AG04450 (cell line): ENCODE results near the gene PBOV1. TPM values are rescaled to one million over a fixed set of nuclear protein-coding genes. Genes with fewer than 3 reads are reported as not detected.
"Not testable (repeated sequence)": the region's sequence is repeated elsewhere in the genome, so short reads cannot be mapped to it uniquely, and the experiment has no call there.

Experiments used
- CTCF ChIA-PET: fragments of 300-600, 350-600 bp; formaldehyde crosslinking; extraction: SDS; loops from one replicate; lab custom pipeline; 2022; ENCODE audit warnings: antibody characterized with exemption, inconsistent platforms; lab: Charles Lee
- POLR2A ChIA-PET: fragments of 350-600 bp; formaldehyde crosslinking; extraction: SDS; loops from one replicate; lab custom pipeline; 2021; ENCODE audit warnings: antibody characterized with exemption, inconsistent platforms; lab: Yijun Ruan, JAX
- DNase-seq: peaks from one replicate; pipeline ENCODE4 v3.0.0-alpha.2; 2011; ENCODE audit warnings: low read depth, low spot score
- H3K27ac ChIP-seq: one replicate; pipeline ENCODE4 v1.5.1; 2012; ENCODE audit warnings: low read depth, low read length, control low read depth
- H3K27me3 ChIP-seq: one replicate; pipeline ENCODE4 v1.6.0; 2012; ENCODE audit warnings: low read length; ENCODE audit not compliant: control insufficient read depth, insufficient read depth
- H3K4me3 ChIP-seq: 2 replicates; pipeline ENCODE4 v1.5.1; 2011; ENCODE audit warnings: mild to moderate bottlenecking, low read depth, low read length, control low read depth
- H3K9me3 ChIP-seq: 2 replicates; pipeline ENCODE4 v1.5.1; 2012; ENCODE audit warnings: low read length; ENCODE audit not compliant: control insufficient read depth, insufficient read depth
- CTCF ChIP-seq: IDR thresholded peaks from 2 replicates; pipeline ENCODE4 v1.5.1; 2011; ENCODE audit warnings: low read depth, low read length, control low read depth, inconsistent platforms
- polyA plus RNA-seq: library from polyadenylated mRNA; depleted of rRNA; stranded (reverse); fragments of >200 nt; gene quantifications from 2 replicates; pipeline ENCODE4 v1.2.3, GENCODE V29; 2011

Gene PBOV1
- polyA plus RNA-seq, 1 experiment = not detected

- H3K9me3 ChIP-seq = no peaks in the 10 kb centered on the region
- no peak for TF ChIP-seq CTCF
- no peak overlapping the region for H3K4me3 ChIP-seq
- no peak for DNase-seq
- ChIA-PET CTCF (no interaction called here), POLR2A (no interaction called here)
- no peak overlapping the region for H3K27ac ChIP-seq
- H3K27me3 ChIP-seq = no peaks in the 10 kb centered on the region
Observed at GRCh38 chr6:138222901-138223546, 4.7 kb upstream of the PBOV1 start.

GRCh38 chr6:138219901-138220300 is 1.6 kb upstream of the PBOV1 start:
- CTCF ChIA-PET = no interaction called here
- H3K27ac ChIP-seq = no peak overlapping the region
- POLR2A ChIA-PET = no interaction called here
- no peaks in the 10 kb centered on the region for H3K27me3 ChIP-seq
- no peak for TF ChIP-seq CTCF
- no peak for DNase-seq
- no peak overlapping the region for H3K4me3 ChIP-seq
- no peaks in the 10 kb centered on the region for H3K9me3 ChIP-seq

- DNase-seq = no peak
- Histone ChIP-seq H3K27ac (no peak overlapping the region), H3K27me3 (no peaks in the 10 kb centered on the region), H3K9me3 (no peaks in the 10 kb centered on the region), H3K4me3 (no peak overlapping the region)
- CTCF ChIA-PET = interaction anchor here (0.5 kb wide), 1 partner anchor 487 kb away, joined by 4 read pairs; no protein-coding TSS in a partner anchor
- TF ChIP-seq CTCF = no peak
- POLR2A ChIA-PET = no interaction called here
Observed at GRCh38 chr6:138219398-138219797, 1.1 kb upstream of the PBOV1 start.

- H3K27me3 ChIP-seq = no peaks in the 10 kb centered on the region
- DNase-seq = no peak
- H3K4me3 ChIP-seq = no peak overlapping the region
- ChIA-PET CTCF (no interaction called here), POLR2A (no interaction called here)
- TF ChIP-seq CTCF = no peak
- H3K9me3 ChIP-seq = no peaks in the 10 kb centered on the region
- no peak overlapping the region for H3K27ac ChIP-seq
Observed at GRCh38 chr6:138215093-138215782, 3.1 kb downstream of the PBOV1 start.

- DNase-seq, H3K27me3 ChIP-seq, H3K9me3 ChIP-seq, H3K27ac ChIP-seq, H3K4me3 ChIP-seq, POLR2A ChIA-PET: not testable (repeated sequence)
- CTCF ChIA-PET = interaction anchor here (1.4 kb wide), 1 partner anchor 96 kb away, joined by 3 read pairs; no protein-coding TSS in a partner anchor
Observed at GRCh38 chr6:138212530-138212929, 5.8 kb downstream of the PBOV1 start.
